IMR-90 (cell line): Measurements from ENCODE around the gene TMPRSS6. TPM values are rescaled to one million over a fixed set of nuclear protein-coding genes. Genes with fewer than 3 reads are reported as not detected.

Experiments used
- ATAC-seq: fragments of 200-7000 bp; cut with Tn5 transposase; 2 replicates; pipeline ENCODE4 v1.9.1; 2020; ENCODE audit warnings: low read depth, mild to moderate bottlenecking, moderate library complexity
- BruUV-seq: library from RNA; stranded (reverse); fragments of 400-500 nt; replicated peaks from 2 replicates; lab custom pipeline; 2021; lab: Mats Ljungman, UMichigan
- CTCF ChIA-PET: fragments of 300-600 bp; formaldehyde crosslinking; extraction: SDS; loops from one replicate; lab custom pipeline; 2021; ENCODE audit warnings: antibody characterized with exemption; lab: Yijun Ruan, JAX
- POLR2A ChIA-PET: fragments of 300-600 bp; sonication (Branson Sonifier 250); formaldehyde crosslinking; loops from one replicate; lab custom pipeline; 2022; ENCODE audit warnings: antibody characterized with exemption; ENCODE audit not compliant: unreplicated experiment; lab: Charles Lee
- DNase-seq: peaks from one replicate; pipeline ENCODE4 v3.0.0; 2013
- H2AFZ ChIP-seq: replicated peaks from 2 replicates; pipeline ENCODE3; 2013; ENCODE audit warnings: low read length, mild to moderate bottlenecking; ENCODE audit not compliant: poor library complexity
- H2AK5ac ChIP-seq: 2 replicates; pipeline ENCODE4 v1.6.1; 2013; ENCODE audit warnings: low read depth, low read length, inconsistent platforms
- H2AK9ac ChIP-seq: replicated peaks from 2 replicates; pipeline ENCODE3; 2013; ENCODE audit warnings: mild to moderate bottlenecking, low read depth, low read length, moderate library complexity; ENCODE audit not compliant: poor library complexity
- H2BK120ac ChIP-seq: 2 replicates; pipeline ENCODE4 v1.6.1; 2013; ENCODE audit warnings: low read depth, low read length, inconsistent platforms
- H2BK15ac ChIP-seq: 3 replicates; pipeline ENCODE4 v1.6.1; 2013; ENCODE audit warnings: low read depth, low read length, inconsistent platforms
- H2BK20ac ChIP-seq: 2 replicates; pipeline ENCODE4 v1.6.1; 2013; ENCODE audit warnings: low read depth, mild to moderate bottlenecking, inconsistent platforms, low read length, moderate library complexity
- H2BK5ac ChIP-seq: 2 replicates; pipeline ENCODE4 v1.6.1; 2013; ENCODE audit warnings: mild to moderate bottlenecking, low read depth, low read length, inconsistent platforms; ENCODE audit not compliant: poor library complexity, severe bottlenecking
- H3K14ac ChIP-seq: replicated peaks from 2 replicates; pipeline ENCODE4 v1.6.1; 2013; ENCODE audit warnings: low read depth, low read length, inconsistent platforms
- H3K18ac ChIP-seq: 2 replicates; pipeline ENCODE4 v1.6.1; 2013; ENCODE audit warnings: low read depth, low read length, control low read depth
- H3K23ac ChIP-seq: 2 replicates; pipeline ENCODE4 v1.6.1; 2013; ENCODE audit warnings: low read depth, low read length, inconsistent platforms
- H3K27ac ChIP-seq: 2 replicates; pipeline ENCODE4 v1.5.1; 2013; ENCODE audit warnings: mild to moderate bottlenecking, control low read depth, low read length; ENCODE audit not compliant: insufficient read depth
- H3K27me3 ChIP-seq: 2 replicates; pipeline ENCODE4 v1.6.1; 2013; ENCODE audit warnings: low read length; ENCODE audit not compliant: control insufficient read depth, insufficient read depth
- H3K36me3 ChIP-seq: 2 replicates; pipeline ENCODE4 v1.6.1; 2013; ENCODE audit warnings: low read length, mixed read lengths; ENCODE audit not compliant: control insufficient read depth, insufficient read depth
- H3K4ac ChIP-seq: 2 replicates; pipeline ENCODE4 v1.6.1; 2013; ENCODE audit warnings: low read depth, low read length, inconsistent platforms
- H3K4me1 ChIP-seq: 2 replicates; pipeline ENCODE4 v1.6.1; 2013; ENCODE audit warnings: low read length, mixed read lengths; ENCODE audit not compliant: control insufficient read depth, insufficient read depth
- H3K4me2 ChIP-seq: 2 replicates; pipeline ENCODE4 v1.6.1; 2013; ENCODE audit warnings: low read depth, mild to moderate bottlenecking, control low read depth, low read length, moderate library complexity
- H3K4me3 ChIP-seq: 2 replicates; pipeline ENCODE4 v1.5.1; 2013; ENCODE audit warnings: low read depth, mild to moderate bottlenecking, control low read depth, low read length, moderate library complexity; ENCODE audit not compliant: insufficient read depth
- H3K56ac ChIP-seq: 2 replicates; pipeline ENCODE4 v1.6.1; 2013; ENCODE audit warnings: low read length, inconsistent platforms; ENCODE audit not compliant: insufficient read depth; ENCODE audit errors: extremely low read depth
- H3K79me1 ChIP-seq, 2 experiments: 2 replicates each; pipeline ENCODE4 v1.6.1; 2013; ENCODE audit warnings: low read length in 2 of 2, inconsistent platforms in 1 of 2, low read depth in 1 of 2
- H3K9ac ChIP-seq: 2 replicates; pipeline ENCODE4 v1.6.1; 2013; ENCODE audit warnings: low read depth, low read length, control low read depth
- H3K9me1 ChIP-seq: 2 replicates; pipeline ENCODE4 v1.6.1; 2013; ENCODE audit warnings: low read length, inconsistent platforms; ENCODE audit not compliant: insufficient read depth
- H3K9me3 ChIP-seq: 2 replicates; pipeline ENCODE4 v1.6.1; 2013; ENCODE audit warnings: low read length; ENCODE audit not compliant: control insufficient read depth, insufficient read depth
- H4K20me1 ChIP-seq: 2 replicates; pipeline ENCODE4 v1.6.1; 2013; ENCODE audit warnings: low read length, inconsistent platforms; ENCODE audit not compliant: insufficient read depth
- H4K5ac ChIP-seq: 2 replicates; pipeline ENCODE4 v1.6.1; 2013; ENCODE audit warnings: mild to moderate bottlenecking, low read depth, low read length, control low read depth
- H4K8ac ChIP-seq, 2 experiments: 2 replicates each; pipeline ENCODE4 v1.6.1; 2013; ENCODE audit warnings: low read depth in 2 of 2, low read length in 2 of 2, control low read depth in 1 of 2, inconsistent platforms in 1 of 2
- H4K91ac ChIP-seq: 2 replicates; pipeline ENCODE4 v1.6.1; 2013; ENCODE audit warnings: low read depth, low read length, inconsistent platforms; ENCODE audit not compliant: insufficient read depth
- BHLHE40 ChIP-seq: fragments of 150-350 bp; IDR thresholded peaks from 2 replicates; pipeline ENCODE4 v1.6.1; 2016; ENCODE audit warnings: mild to moderate bottlenecking, low read depth, low read length
- ELK1 ChIP-seq: fragments of 150-350 bp; IDR thresholded peaks from 2 replicates; pipeline ENCODE4 v1.6.1; 2016; ENCODE audit warnings: low read depth, mild to moderate bottlenecking, low read length, moderate library complexity, borderline replicate concordance
- FOS ChIP-seq: fragments of 150-350 bp; IDR thresholded peaks from 2 replicates; pipeline ENCODE4 v1.6.1; 2016; ENCODE audit warnings: low read depth, low read length
- MAFK ChIP-seq: IDR thresholded peaks from 2 replicates; pipeline ENCODE4 v1.6.1; 2012; ENCODE audit warnings: low read depth, low read length, improper control_type of control experiment
- MAZ ChIP-seq: IDR thresholded peaks from 2 replicates; pipeline ENCODE4 v1.6.1; 2012; ENCODE audit warnings: low read depth, mild to moderate bottlenecking, low read length, improper control_type of control experiment, moderate library complexity, borderline replicate concordance
- MXI1 ChIP-seq: IDR thresholded peaks from 2 replicates; pipeline ENCODE4 v1.6.1; 2012; ENCODE audit warnings: low read depth, mild to moderate bottlenecking, low read length, moderate library complexity, borderline replicate concordance
- NFE2L2 ChIP-seq: fragments of 150-350 bp; IDR thresholded peaks from 2 replicates; pipeline ENCODE4 v1.6.1; 2016; ENCODE audit warnings: low read depth, mild to moderate bottlenecking, low read length
- POLR2A ChIP-seq: IDR thresholded peaks from 2 replicates; pipeline ENCODE4 v1.6.1; 2012; ENCODE audit warnings: mild to moderate bottlenecking, low read depth, low read length
- RAD21 ChIP-seq: IDR thresholded peaks from 2 replicates; pipeline ENCODE4 v1.6.1; 2012; ENCODE audit warnings: low read length, improper control_type of control experiment
- RFX5 ChIP-seq: IDR thresholded peaks from 2 replicates; pipeline ENCODE4 v1.8.0; 2012; ENCODE audit warnings: low read depth, mild to moderate bottlenecking, low read length, moderate library complexity
- WGBS, 2 experiments: methylation state at CpG; one replicate each; pipeline versions ENCODE4 v1.1.5 to v1.1.7; 2013; ENCODE audit warnings: missing lambda C conversion rate in 2 of 2; ENCODE audit not compliant: insufficient read length in 1 of 2; ENCODE audit errors: extremely low coverage in 2 of 2; 5-methylcytosine and 5-hydroxymethylcytosine counted together
- dilution Hi-C: fragments of 300-500 bp; cut with HindIII; formaldehyde crosslinking; loops from one replicate; pipeline ENCODE4 v1.14.3; 2018; ENCODE audit warnings: low sequenced_read_pairs; ENCODE audit not compliant: unreplicated experiment
- in situ Hi-C: fragments of 300-500 bp; cut with MboI; formaldehyde crosslinking; loops from 3 replicates; pipeline ENCODE4 v1.14.3; 2019; ENCODE audit warnings: low sequenced_read_pairs, inconsistent platforms, mixed read lengths
- intact Hi-C: fragments of 100-400 bp; cut with micrococcal nuclease; formaldehyde crosslinking; loops from 2 replicates; pipeline ENCODE4 v1.10.0; 2022
- polyA plus RNA-seq, 3 experiments: library from polyadenylated mRNA; depleted of rRNA; stranded (reverse); fragments of >200 nt; gene quantifications; 2 replicates each; pipeline ENCODE4 v1.2.3, GENCODE V29; 2012; ENCODE audit warnings: low replicate concordance in 1 of 3
- total RNA-seq: library from RNA; depleted of rRNA; stranded (reverse); fragments of >200 nt; gene quantifications from 2 replicates; pipeline ENCODE4 v1.2.3, GENCODE V29; 2012
- TF ChIP-seq, protein P1 (sequence below): fragments of 150-350 bp; IDR thresholded peaks from 2 replicates; pipeline ENCODE4 v1.6.1; 2017; ENCODE audit warnings: mild to moderate bottlenecking, antibody characterized with exemption, low read length, low read depth

Gene TMPRSS6
- total and polyA plus RNA-seq, 2 of the 4 experiments (the other 2 are of a cell fraction), result not detected

GRCh38 chr22:37069719-37070118, 39.8 kb downstream of the TMPRSS6 start:
- no peaks in the 10 kb centered on the region for H4K20me1 ChIP-seq
- intact Hi-C loops (no loop called here), dilution Hi-C loops (no loop called here), in situ Hi-C loops (no loop called here)
- no peak overlapping the region for H3K27ac ChIP-seq
- H2BK20ac ChIP-seq, result no peak overlapping the region
- no peak overlapping the region for H2BK15ac ChIP-seq
- no peaks in the 10 kb centered on the region for H3K79me1 ChIP-seq
- no peaks in the 10 kb centered on the region for H3K9me1 ChIP-seq
- no peak overlapping the region for H3K9ac ChIP-seq
- no peaks in the 10 kb centered on the region for H3K9me3 ChIP-seq
- peaks cover 35% of the 10 kb centered on the region for H3K27me3 ChIP-seq
- H3K14ac ChIP-seq, result no peak overlapping the region
- no peaks in the 10 kb centered on the region for H3K4me1 ChIP-seq
- H2AK9ac ChIP-seq, result no peak overlapping the region
- H2AK5ac ChIP-seq, result no peak overlapping the region
- no peak overlapping the region for H2BK5ac ChIP-seq
- no peak for TF ChIP-seq RFX5
- no peak for TF ChIP-seq MAZ
- TF ChIP-seq, protein P1, sequence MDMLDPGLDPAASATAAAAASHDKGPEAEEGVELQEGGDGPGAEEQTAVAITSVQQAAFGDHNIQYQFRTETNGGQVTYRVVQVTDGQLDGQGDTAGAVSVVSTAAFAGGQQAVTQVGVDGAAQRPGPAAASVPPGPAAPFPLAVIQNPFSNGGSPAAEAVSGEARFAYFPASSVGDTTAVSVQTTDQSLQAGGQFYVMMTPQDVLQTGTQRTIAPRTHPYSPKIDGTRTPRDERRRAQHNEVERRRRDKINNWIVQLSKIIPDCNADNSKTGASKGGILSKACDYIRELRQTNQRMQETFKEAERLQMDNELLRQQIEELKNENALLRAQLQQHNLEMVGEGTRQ, result no peak
- no peak for TF ChIP-seq MXI1
- no peak for TF ChIP-seq FOS
- no peak for TF ChIP-seq NFE2L2
- no peak for TF ChIP-seq BHLHE40
- TF ChIP-seq MAFK, result no peak
- no peak for TF ChIP-seq POLR2A
- no peak for TF ChIP-seq ELK1
- no peak for TF ChIP-seq RAD21
- H4K8ac ChIP-seq, result no peak overlapping the region
- no peak overlapping the region for H4K91ac ChIP-seq
- no peak overlapping the region for H3K23ac ChIP-seq
- ChIA-PET CTCF (no interaction called here), POLR2A (no interaction called here)
- no CpG with 5 or more reads among the region's 9 CpGs for WGBS, 2 experiments
- DNase-seq, result no peak
- no peak overlapping the region for H2BK120ac ChIP-seq
- no peak overlapping the region for H2AFZ ChIP-seq
- H3K18ac ChIP-seq, result no peak overlapping the region
- no peak overlapping the region for H3K4me3 ChIP-seq
- H3K4me2 ChIP-seq, result no peak overlapping the region
- no peak overlapping the region for H4K5ac ChIP-seq
- H3K4ac ChIP-seq, result no peak overlapping the region
- H3K56ac ChIP-seq, result no peak overlapping the region
- no peak for ATAC-seq
- BruUV-seq, result no TSS peak
- no peaks in the 10 kb centered on the region for H3K36me3 ChIP-seq
